PFSK-1 (cell line): Measurements from ENCODE around the gene ANGPT4.

Experiments
- SIN3A ChIP-seq: IDR thresholded peaks from 2 replicates; pipeline ENCODE4 v1.6.1; 2012; ENCODE audit warnings: mild to moderate bottlenecking, low read length, moderate library complexity, borderline replicate concordance; ENCODE audit not compliant: insufficient read depth
- TAF1 ChIP-seq: IDR thresholded peaks from 2 replicates; pipeline ENCODE4 v1.6.1; 2012; ENCODE audit warnings: low read length, control low read depth, borderline replicate concordance; ENCODE audit not compliant: insufficient read depth

DNA sequence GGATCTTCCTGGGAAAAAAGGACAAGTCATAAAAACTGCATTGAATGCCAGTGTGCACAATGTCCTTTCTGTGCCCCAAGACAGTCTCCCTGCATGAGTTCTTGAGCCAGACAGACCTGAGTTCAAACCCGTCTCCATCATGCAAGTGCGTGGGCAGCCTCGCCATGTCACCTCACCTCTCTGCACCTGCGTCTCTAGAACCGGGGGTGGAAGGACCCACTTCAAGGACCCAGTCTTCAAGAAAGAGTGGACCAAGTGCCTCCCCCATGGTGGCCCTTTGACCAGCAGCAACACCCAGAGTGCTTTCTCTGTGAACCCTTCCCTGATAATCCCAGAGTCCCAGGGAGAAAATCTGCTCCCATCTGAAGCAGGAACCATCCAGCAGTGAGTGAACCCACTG, 23.5 kb upstream of the ANGPT4 start:
- TF ChIP-seq SIN3A = no peak
- TF ChIP-seq TAF1 = no peak
